Keratinocyte (primary cell): ENCODE measurements around the gene CEP85.

Source experiments
- CTCF ChIP-seq, 3 experiments: IDR thresholded peaks in 1 of 3; conservative IDR thresholded peaks in 1 of 3; optimal IDR thresholded peaks in 1 of 3; 2 replicates in 2 of 3; 3 replicates in 1 of 3; pipeline versions ENCODE3 to v1.5.1; 2011; ENCODE audit warnings: low read length in 3 of 3, mild to moderate bottlenecking in 3 of 3, moderate library complexity in 2 of 3, control low read depth in 1 of 3, inconsistent platforms in 1 of 3; ENCODE audit not compliant: insufficient read depth in 2 of 3; ENCODE audit errors: extremely low read depth in 1 of 3
- EZH2 ChIP-seq: IDR thresholded peaks from one replicate; pipeline ENCODE4 v1.6.1; 2012; ENCODE audit warnings: inconsistent platforms, mild to moderate bottlenecking, low read length, moderate library complexity

DNA sequence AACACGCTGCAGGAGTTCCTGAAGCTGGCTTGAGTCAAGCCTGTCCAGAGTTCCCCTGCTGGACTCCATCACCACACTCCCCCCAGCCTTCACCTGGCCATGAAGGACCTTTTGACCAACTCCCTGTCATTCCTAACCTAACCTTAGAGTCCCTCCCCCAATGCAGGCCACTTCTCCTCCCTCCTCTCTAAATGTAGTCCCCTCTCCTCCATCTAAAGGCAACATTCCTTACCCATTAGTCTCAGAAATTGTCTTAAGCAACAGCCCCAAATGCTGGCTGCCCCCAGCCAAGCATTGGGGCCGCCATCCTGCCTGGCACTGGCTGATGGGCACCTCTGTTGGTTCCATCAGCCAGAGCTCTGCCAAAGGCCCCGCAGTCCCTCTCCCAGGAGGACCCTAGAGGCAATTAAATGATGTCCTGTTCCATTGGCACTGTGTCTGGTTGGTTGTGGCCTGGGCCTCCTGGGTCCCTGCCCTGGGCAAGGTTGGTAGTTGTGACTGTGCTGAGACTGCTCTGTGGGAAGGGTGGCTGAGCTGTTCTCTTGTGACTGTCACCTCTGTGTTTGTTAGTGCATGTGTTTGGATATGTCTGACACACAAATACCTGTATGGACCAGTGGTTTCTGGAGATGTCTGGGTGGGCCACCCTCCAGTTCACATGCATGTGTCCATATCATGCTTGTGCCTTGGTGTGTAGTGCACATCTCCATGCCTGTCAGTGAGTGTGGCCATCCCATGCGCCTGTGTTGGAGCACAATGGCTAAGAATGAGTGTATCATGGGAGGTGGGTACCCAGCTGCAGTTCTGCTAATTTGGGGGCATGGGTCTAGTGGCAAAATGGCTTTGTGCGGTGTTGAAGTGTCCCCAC, 47.3 kb downstream of the CEP85 start:
- no peak for TF ChIP-seq CTCF (optimal IDR thresholded peaks at IDR 0.05 in 1 of 3, IDR thresholded peaks at IDR 0.05 in 1 of 3, conservative IDR thresholded peaks at IDR 0.05 in 1 of 3; ENCODE audit: extremely low read depth in 1 of 3, insufficient read depth in 2 of 3, low read length in 3 of 3)
- TF ChIP-seq EZH2 = no peak
